B cell (primary cell): ENCODE data around the gene CCNI2. TPM values are rescaled to one million over a fixed set of nuclear protein-coding genes. Genes with fewer than 3 reads are reported as not detected.

ENCODE experiments used
- ATAC-seq: fragments of 200-7000 bp; cut with Tn5 transposase; one replicate; pipeline ENCODE4 v1.10.0; 2021; ENCODE audit warnings: low read depth, mild to moderate bottlenecking, moderate number of reproducible peaks, moderate library complexity
- CTCF ChIA-PET: fragments of 350-600 bp; sonication (Branson Sonifier 250); formaldehyde crosslinking; loops from one replicate; lab custom pipeline; 2021; ENCODE audit warnings: antibody characterized with exemption, inconsistent platforms; lab: Charles Lee
- POLR2A ChIA-PET: fragments of 350-600 bp; sonication (Branson Sonifier 250); formaldehyde crosslinking; loops from one replicate; lab custom pipeline; 2021; ENCODE audit warnings: antibody characterized with exemption; lab: Charles Lee
- DNase-seq: peaks from one replicate; pipeline ENCODE4 v3.0.0; 2013
- H2AFZ ChIP-seq: 2 replicates; pipeline ENCODE4 v1.6.1; 2012; ENCODE audit warnings: mild to moderate bottlenecking, low read depth, low read length; ENCODE audit not compliant: insufficient read depth, poor library complexity, severe bottlenecking
- H3K27ac ChIP-seq, 2 donors: 1 replicate in 1 of 2; 2 replicates in 1 of 2; pipeline ENCODE4 v1.5.1; 2012 to 2013; ENCODE audit warnings: low read length in 2 of 2, mild to moderate bottlenecking in 2 of 2, moderate library complexity in 1 of 2
- H3K27me3 ChIP-seq, 4 experiments: fragments of 200-600 bp in 1 of 4; sonication (generic) in 1 of 4; replicated peaks in 1 of 4; 1 replicate in 2 of 4; 2 replicates in 2 of 4; pipeline versions ENCODE4 v1.6.1 to v1.7.0; 2013 to 2016; ENCODE audit warnings: low read length in 3 of 4, mild to moderate bottlenecking in 2 of 4, mixed read lengths in 1 of 4, moderate library complexity in 1 of 4; ENCODE audit not compliant: insufficient read depth in 4 of 4, control insufficient read depth in 3 of 4; ENCODE audit errors: control extremely low read depth in 1 of 4
- H3K36me3 ChIP-seq, 2 experiments: replicated peaks in 1 of 2; 1 replicate in 1 of 2; 2 replicates in 1 of 2; pipeline versions ENCODE4 v1.6.1 to v1.7.1; 2013; ENCODE audit warnings: low read length in 1 of 2; ENCODE audit not compliant: insufficient read depth in 2 of 2, control insufficient read depth in 1 of 2; ENCODE audit errors: control extremely low read depth in 1 of 2, extremely low read depth in 1 of 2
- H3K4me1 ChIP-seq, 2 donors: fragments of 200-600 bp in 1 of 2; sonication (generic) in 1 of 2; 1 replicate in 1 of 2; 2 replicates in 1 of 2; pipeline versions ENCODE4 v1.5.1 to v1.6.1; 2013 to 2017; ENCODE audit warnings: low read length in 2 of 2; ENCODE audit not compliant: control insufficient read depth in 2 of 2, insufficient read depth in 2 of 2
- H3K4me2 ChIP-seq: replicated peaks from 2 replicates; pipeline ENCODE3; 2012; ENCODE audit warnings: mild to moderate bottlenecking, low read depth, low read length; ENCODE audit not compliant: poor library complexity, severe bottlenecking
- H3K4me3 ChIP-seq, 5 experiments: fragments of 200-600 bp in 1 of 5; sonication (generic) in 1 of 5; 1 replicate in 3 of 5; 2 replicates in 2 of 5; pipeline versions ENCODE4 v1.5.1 to v1.7.0; 2011 to 2016; ENCODE audit warnings: low read length in 4 of 5, mild to moderate bottlenecking in 4 of 5, low read depth in 2 of 5, control low read depth in 1 of 5, moderate library complexity in 1 of 5; ENCODE audit not compliant: insufficient read depth in 1 of 5; ENCODE audit errors: control extremely low read depth in 1 of 5, extremely low read depth in 1 of 5
- H3K79me2 ChIP-seq: fragments of 200-600 bp; sonication (generic); one replicate; pipeline ENCODE4 v1.6.0; 2016; ENCODE audit warnings: low read length; ENCODE audit not compliant: control insufficient read depth, insufficient read depth
- H3K9ac ChIP-seq: fragments of 200-600 bp; sonication (generic); 2 replicates; pipeline ENCODE4 v1.6.1; 2017; ENCODE audit warnings: mild to moderate bottlenecking, low read length, moderate library complexity
- H3K9me3 ChIP-seq, 3 donors: one replicate each; pipeline versions ENCODE4 v1.6.1 to v1.7.1; 2013; ENCODE audit warnings: low read length in 2 of 3; ENCODE audit not compliant: control insufficient read depth in 2 of 3, insufficient read depth in 1 of 3; ENCODE audit errors: control extremely low read depth in 1 of 3
- H4K20me1 ChIP-seq: 2 replicates; pipeline ENCODE4 v1.6.0; 2012; ENCODE audit warnings: mild to moderate bottlenecking, low read length; ENCODE audit not compliant: insufficient read depth, control insufficient read depth, poor library complexity, severe bottlenecking
- H3K27ac Mint-ChIP-seq: one replicate; pipeline ENCODE4 v1.8.0; 2021; ENCODE audit warnings: mixed read lengths
- H3K27me3 Mint-ChIP-seq: one replicate; pipeline ENCODE4 v1.8.0; 2021; ENCODE audit warnings: mixed read lengths
- H3K4me1 Mint-ChIP-seq: one replicate; pipeline ENCODE4 v1.8.0; 2021; ENCODE audit warnings: mixed read lengths
- H3K4me3 Mint-ChIP-seq: one replicate; pipeline ENCODE4 v1.8.0; 2021; ENCODE audit warnings: mixed read lengths
- H3K9me3 Mint-ChIP-seq: one replicate; pipeline ENCODE4 v1.8.0; 2022; ENCODE audit warnings: mixed read lengths; ENCODE audit not compliant: insufficient read depth
- EZH2 ChIP-seq: IDR thresholded peaks from 2 replicates; pipeline ENCODE4 v1.6.1; 2012; ENCODE audit warnings: borderline replicate concordance, low read depth, mild to moderate bottlenecking, moderate library complexity, low read length; ENCODE audit not compliant: insufficient read depth, poor library complexity, severe bottlenecking
- WGBS: methylation state at CpG from one replicate; pipeline ENCODE4 v1.1.5; 2013; ENCODE audit warnings: missing lambda C conversion rate; ENCODE audit not compliant: insufficient coverage; 5-methylcytosine and 5-hydroxymethylcytosine counted together
- intact Hi-C: fragments of 100-400 bp; cut with micrococcal nuclease; formaldehyde crosslinking; loops from one replicate; pipeline ENCODE4 v1.10.0; 2022
- polyA plus RNA-seq: library from polyadenylated mRNA; depleted of rRNA; stranded (reverse); fragments of >200 nt; gene quantifications from 2 replicates; pipeline ENCODE4 v1.2.3, GENCODE V29; 2012
- total RNA-seq, 2 donors: library from RNA; stranded (reverse); fragments of 120-200 nt in 1 of 2; gene quantifications; 1 replicate in 1 of 2; 2 replicates in 1 of 2; pipeline versions ENCODE4 v1.2.3 to v1.2.4, GENCODE V29; 2013 to 2022
- TF ChIP-seq, protein P1 (sequence below): fragments of 200-600 bp; IDR thresholded peaks from one replicate; pipeline ENCODE4 v1.8.0; 2022; ENCODE audit warnings: antibody characterized with exemption, mild to moderate bottlenecking

The CCNI2 gene
- total and polyA plus RNA-seq, 2 donors (not counting 1 experiment from before 2014, with no cell fraction given), result 0.39 to 2.0 TPM

DNA sequence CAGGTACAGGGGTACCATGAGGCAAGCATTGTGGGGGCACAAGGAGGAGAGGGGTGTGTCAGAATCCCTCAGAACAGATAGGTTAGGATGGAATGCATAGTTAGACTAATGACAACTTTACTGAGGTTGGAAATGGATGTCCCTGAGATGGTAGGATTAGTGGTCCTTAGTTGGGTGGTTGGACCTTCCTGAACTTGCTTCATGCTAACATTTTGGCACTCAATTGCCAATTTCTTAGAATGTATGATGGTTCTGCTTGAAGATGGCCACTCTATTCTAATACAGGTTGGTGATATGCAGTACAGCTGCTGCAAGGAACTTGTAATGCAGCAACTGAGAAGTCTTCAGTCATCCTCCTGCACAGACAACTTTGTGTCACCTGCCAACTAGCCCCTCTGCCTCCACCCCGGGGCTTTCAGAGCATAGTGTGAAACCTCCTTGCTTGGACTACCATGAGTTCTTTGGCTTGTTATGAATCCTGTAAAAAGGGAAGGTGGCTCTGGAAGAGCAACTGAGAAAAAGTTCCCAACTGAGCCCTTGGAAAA lies 5.4 kb downstream of the CCNI2 start:
- no peaks in the 10 kb centered on the region for H3K4me1 ChIP-seq
- H3K4me2 ChIP-seq, result no peak overlapping the region
- Mint-ChIP-seq H3K4me3 (no peak overlapping the region), H3K9me3 (no peaks in the 10 kb centered on the region), H3K27ac (no peak overlapping the region), H3K27me3 (peaks cover 6% of the 10 kb centered on the region), H3K4me1 (peaks cover 12% of the 10 kb centered on the region)
- H3K27me3 ChIP-seq, result peaks cover 0 to 10% (median 0%) of the 10 kb centered on the region in 4 experiments
- no peaks in the 10 kb centered on the region for H4K20me1 ChIP-seq
- no peak overlapping the region for H3K4me3 ChIP-seq
- TF ChIP-seq EZH2, result no peak
- TF ChIP-seq, protein P1, sequence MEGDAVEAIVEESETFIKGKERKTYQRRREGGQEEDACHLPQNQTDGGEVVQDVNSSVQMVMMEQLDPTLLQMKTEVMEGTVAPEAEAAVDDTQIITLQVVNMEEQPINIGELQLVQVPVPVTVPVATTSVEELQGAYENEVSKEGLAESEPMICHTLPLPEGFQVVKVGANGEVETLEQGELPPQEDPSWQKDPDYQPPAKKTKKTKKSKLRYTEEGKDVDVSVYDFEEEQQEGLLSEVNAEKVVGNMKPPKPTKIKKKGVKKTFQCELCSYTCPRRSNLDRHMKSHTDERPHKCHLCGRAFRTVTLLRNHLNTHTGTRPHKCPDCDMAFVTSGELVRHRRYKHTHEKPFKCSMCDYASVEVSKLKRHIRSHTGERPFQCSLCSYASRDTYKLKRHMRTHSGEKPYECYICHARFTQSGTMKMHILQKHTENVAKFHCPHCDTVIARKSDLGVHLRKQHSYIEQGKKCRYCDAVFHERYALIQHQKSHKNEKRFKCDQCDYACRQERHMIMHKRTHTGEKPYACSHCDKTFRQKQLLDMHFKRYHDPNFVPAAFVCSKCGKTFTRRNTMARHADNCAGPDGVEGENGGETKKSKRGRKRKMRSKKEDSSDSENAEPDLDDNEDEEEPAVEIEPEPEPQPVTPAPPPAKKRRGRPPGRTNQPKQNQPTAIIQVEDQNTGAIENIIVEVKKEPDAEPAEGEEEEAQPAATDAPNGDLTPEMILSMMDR, result no peak
- intact Hi-C loops, result no loop called here
- H2AFZ ChIP-seq, result no peak overlapping the region
- H3K9ac ChIP-seq, result no peak overlapping the region
- no CpG with 5 or more reads among the region's 1 CpG for whole genome bisulfite sequencing
- peaks cover 0 to 6% (median 0%) of the 10 kb centered on the region in 3 donors for H3K9me3 ChIP-seq
- ChIA-PET CTCF (interaction anchor here (0.6 kb wide), 1 partner anchor 68 kb away, joined by 3 read pairs; no protein-coding TSS in a partner anchor), POLR2A (no interaction called here)
- H3K27ac ChIP-seq, result no peak overlapping the region
- no peaks in the 10 kb centered on the region for H3K36me3 ChIP-seq
- no peaks in the 10 kb centered on the region for H3K79me2 ChIP-seq
- DNase-seq (no peak), ATAC-seq (no peak)

- no peak overlapping the region for H2AFZ ChIP-seq
- no peak overlapping the region for H3K27ac Mint-ChIP-seq
- intact Hi-C loops, result no loop called here
- no peak overlapping the region for H3K4me3 ChIP-seq
- no peak overlapping the region for H3K27ac ChIP-seq
- no peak overlapping the region for H3K4me2 ChIP-seq
- no peak overlapping the region for H3K9ac ChIP-seq
- H3K4me3 Mint-ChIP-seq, result no peak overlapping the region
- H3K9me3 Mint-ChIP-seq, result no peaks in the 10 kb centered on the region
- no peaks in the 10 kb centered on the region for H3K79me2 ChIP-seq
- TF ChIP-seq, protein P1, result no peak
- no peak for TF ChIP-seq EZH2
- ChIA-PET CTCF (interaction anchor here (1.3 to 1.5 kb wide), 2 partner anchors 8 to 67 kb away, joined by 3 to 4 read pairs; no protein-coding TSS in a partner anchor), POLR2A (interaction anchor here (0.7 kb wide), 1 partner anchor 24 kb away, joined by 11 read pairs; the partner anchor contains the start of gene SEPTIN8)
- no peaks in the 10 kb centered on the region for H4K20me1 ChIP-seq
- H3K9me3 ChIP-seq, result no peaks in the 10 kb centered on the region
- no peaks in the 10 kb centered on the region for H3K4me1 ChIP-seq
- no peak for DNase-seq
- no peaks in the 10 kb centered on the region for H3K36me3 ChIP-seq
- peaks cover 12% of the 10 kb centered on the region for H3K4me1 Mint-ChIP-seq
- WGBS, result 100% methylated on average over 1 of the region's 2 CpGs
- H3K27me3 Mint-ChIP-seq, result peaks cover 4% of the 10 kb centered on the region
- ATAC-seq, result no peak
- peaks cover 0 to 3% (median 0%) of the 10 kb centered on the region in 4 experiments for H3K27me3 ChIP-seq
Measured at GRCh38 chr5:132753135-132753987, 6.1 kb downstream of the CCNI2 start.
